GM12891 (cell line): Measurements from ENCODE around the gene PARD6A.
"Not testable (repeated sequence)": the region's sequence is repeated elsewhere in the genome, so short reads cannot be mapped to it uniquely, and the experiment has no call there.

Experiments
- DNase-seq: peaks from one replicate; pipeline ENCODE4 v3.0.0; 2011; ENCODE audit warnings: low spot score; ENCODE audit not compliant: insufficient read length
- FAIRE-seq: peaks from 2 replicates; lab custom pipeline; 2011; peaks lifted over from hg19 to GRCh38; lab: Jason Lieb, UNC
- PAX5 ChIP-seq: IDR thresholded peaks from 2 replicates; pipeline ENCODE4 v1.6.1; 2011; ENCODE audit warnings: low read length, moderate library complexity, mild to moderate bottlenecking; ENCODE audit not compliant: insufficient read depth, severe bottlenecking
- POLR2A ChIP-seq: IDR thresholded peaks from 2 replicates; pipeline ENCODE4 v1.6.1; 2011; ENCODE audit warnings: low read depth, low read length, control low read depth
- POLR2AphosphoS5 ChIP-seq: IDR thresholded peaks from 2 replicates; pipeline ENCODE4 v1.6.1; 2011; ENCODE audit warnings: low read depth, low read length, control low read depth
- POU2F2 ChIP-seq: IDR thresholded peaks from 2 replicates; pipeline ENCODE4 v1.6.1; 2011; ENCODE audit warnings: low read depth, mild to moderate bottlenecking, control low read depth, low read length, moderate library complexity
- SPI1 ChIP-seq: IDR thresholded peaks from 2 replicates; pipeline ENCODE4 v1.6.1; 2011; ENCODE audit warnings: low read depth, low read length, control low read depth
- TAF1 ChIP-seq: IDR thresholded peaks from 2 replicates; pipeline ENCODE4 v1.6.1; 2011; ENCODE audit warnings: low read depth, low read length, control low read depth

The PARD6A gene

DNA sequence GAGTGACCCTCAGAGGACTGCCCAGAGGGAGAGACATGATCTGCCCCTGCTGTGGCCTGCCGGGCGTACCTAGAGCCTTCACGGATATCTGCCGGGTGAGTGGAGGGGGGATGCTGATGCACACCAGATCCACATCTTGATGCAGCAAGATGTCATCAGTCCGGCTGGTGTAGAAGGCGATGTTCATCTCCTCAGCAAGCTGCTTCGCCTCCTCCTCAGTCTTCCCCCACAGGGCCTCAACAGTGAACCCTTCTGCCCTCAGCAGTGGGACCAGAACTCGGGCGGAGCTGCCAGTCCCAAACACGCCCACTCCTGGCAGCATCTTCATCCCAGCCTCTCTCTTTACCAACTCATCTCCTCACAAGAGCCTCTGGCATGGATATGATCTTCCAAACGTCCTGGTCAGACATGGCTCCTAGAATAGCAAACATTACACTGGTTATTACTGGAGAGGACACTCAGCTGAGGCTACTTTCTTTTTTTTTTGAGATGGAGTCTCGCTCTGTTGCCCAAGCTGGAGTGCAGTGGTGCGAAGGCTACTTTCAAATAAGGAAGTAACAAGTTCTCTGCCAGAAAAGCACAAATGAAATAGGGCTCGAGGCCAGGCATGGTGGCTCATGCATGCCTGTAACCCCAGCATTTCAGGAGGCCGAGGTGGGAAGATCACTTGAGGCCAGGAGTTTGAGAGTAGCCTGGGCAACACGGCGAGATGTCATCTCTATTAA lies 24.8 kb downstream of the PARD6A start:
- TF ChIP-seq PAX5: peak; percentile 83
- TF ChIP-seq POU2F2: no peak
- no peak for TF ChIP-seq POLR2A
- TF ChIP-seq SPI1: no peak
- no peak for TF ChIP-seq POLR2AphosphoS5
- TF ChIP-seq TAF1: no peak
- no peak for DNase-seq
- FAIRE-seq: peak; percentile 56

DNA sequence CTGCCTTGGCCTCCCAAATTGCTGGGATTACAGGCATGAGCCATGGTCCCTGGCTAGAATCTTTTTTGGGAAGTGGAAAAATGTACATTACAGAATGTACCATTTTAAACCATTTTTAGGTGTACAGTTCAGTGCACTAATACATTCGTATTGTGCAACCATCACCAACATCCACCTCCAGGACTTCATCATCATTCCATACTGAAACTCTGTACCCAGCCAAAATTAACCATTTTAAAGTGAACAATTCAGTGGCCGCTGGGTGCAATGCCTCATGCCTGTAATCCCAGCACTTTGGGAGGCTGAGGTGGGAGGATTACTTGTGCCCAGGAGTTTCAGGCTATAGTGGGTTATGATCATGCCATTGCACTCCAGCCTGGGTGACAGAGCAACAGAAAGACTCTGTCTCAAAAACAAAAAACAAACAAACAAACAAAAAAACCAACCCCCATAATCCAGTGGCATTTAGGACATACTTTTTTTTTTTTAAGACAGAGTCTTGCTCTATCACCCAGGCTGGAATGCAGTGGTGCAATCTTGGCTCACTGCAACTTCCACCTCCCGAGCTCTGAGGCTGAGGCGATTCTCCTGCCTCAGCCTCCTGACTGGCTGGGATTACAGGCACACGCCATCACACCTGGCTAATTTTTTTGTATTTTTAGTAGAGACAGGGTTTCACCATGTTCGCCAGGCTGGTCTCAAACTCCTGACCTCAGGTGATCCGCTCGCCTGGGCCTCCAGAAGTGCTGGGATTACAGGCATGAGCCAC lies 32.9 kb downstream of the PARD6A start:
- not testable (repeated sequence) for FAIRE-seq, DNase-seq

DNA sequence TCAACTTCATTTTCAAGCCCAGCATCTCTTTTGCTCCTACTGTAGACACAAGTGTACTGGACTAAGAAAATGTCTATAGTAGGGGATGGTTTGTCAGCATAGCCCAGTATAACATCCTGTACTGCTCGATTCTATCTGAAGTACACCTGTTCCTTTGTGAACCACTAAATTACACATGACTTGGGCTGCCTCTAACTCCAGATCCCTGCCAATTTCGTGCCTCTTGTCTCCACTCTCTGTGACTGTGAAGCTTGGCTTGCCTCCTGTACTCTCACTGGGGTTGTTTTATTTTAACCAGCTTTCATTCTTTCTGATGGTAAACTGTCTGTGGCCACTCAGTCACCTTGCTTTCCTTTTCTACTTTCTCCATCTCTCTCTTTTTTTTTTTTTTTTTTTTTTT lies 33.9 kb downstream of the PARD6A start:
- DNase-seq (no peak), FAIRE-seq (no peak)
- TF ChIP-seq PAX5 (no peak), POU2F2 (no peak), TAF1 (no peak)

DNA sequence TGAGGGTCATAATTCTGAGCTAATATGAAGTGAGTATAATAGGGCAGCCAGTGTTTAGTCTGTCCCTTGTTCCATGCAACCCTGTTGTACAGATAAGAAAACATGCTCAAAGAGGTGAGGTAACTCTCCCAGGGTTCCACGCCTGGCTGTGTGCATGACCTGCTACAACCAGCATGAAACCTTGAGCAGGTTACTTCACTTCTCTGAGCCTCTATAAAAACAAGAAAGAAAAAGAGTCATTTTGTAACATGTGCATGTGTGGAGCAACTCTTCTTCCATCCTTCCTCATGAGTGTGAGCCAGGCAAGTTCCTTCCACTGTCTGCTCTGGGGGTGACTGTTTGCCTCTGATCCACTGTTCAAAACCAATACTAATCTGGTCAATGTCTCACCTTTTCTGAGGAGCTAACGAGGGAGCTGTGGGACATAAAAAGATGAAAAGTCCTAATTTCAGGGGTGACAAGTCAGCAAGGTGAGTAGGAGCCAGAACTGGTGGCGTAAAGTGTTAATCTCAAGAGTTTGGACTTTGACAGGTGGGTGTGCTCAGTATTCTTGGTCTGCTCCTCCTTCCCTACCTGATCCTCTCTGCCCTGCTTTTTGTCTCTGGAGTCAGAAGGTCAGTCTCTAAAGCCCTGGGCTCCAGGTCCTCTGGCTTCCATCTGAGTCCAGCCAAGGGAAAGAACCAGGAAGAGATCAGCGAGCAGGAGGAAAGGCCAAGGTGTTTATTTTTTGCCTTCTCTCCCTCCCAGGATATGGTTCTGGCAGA lies 36.8 kb downstream of the PARD6A start:
- no peak for DNase-seq
- FAIRE-seq: no peak
- no peak for TF ChIP-seq POLR2AphosphoS5
- TF ChIP-seq SPI1: no peak
- TF ChIP-seq POLR2A: no peak
- TF ChIP-seq PAX5: no peak
- no peak for TF ChIP-seq TAF1
- no peak for TF ChIP-seq POU2F2

DNA sequence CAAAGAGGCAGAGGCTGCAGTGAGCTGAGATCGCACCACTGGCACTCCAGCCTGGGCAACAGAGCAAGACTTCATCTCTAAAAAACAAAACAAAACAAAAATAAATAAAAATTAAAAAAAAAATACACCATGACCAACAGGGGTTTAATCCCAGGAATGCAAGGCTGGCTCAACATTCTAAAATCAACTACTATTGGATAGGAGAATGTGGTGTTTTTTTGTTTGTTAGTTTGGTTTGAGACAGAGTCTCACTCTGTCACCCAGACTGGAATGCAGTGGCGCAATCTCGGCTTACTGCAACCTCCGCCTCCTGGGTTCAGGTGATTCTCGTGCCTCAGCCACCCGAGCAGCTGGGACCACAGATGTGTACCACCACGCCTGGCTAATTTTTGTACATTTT lies 38.5 kb downstream of the PARD6A start:
- FAIRE-seq: no peak
- TF ChIP-seq POLR2A (no peak), TAF1 (no peak), PAX5 (no peak), SPI1 (no peak), POLR2AphosphoS5 (no peak)
- DNase-seq: no peak

DNA sequence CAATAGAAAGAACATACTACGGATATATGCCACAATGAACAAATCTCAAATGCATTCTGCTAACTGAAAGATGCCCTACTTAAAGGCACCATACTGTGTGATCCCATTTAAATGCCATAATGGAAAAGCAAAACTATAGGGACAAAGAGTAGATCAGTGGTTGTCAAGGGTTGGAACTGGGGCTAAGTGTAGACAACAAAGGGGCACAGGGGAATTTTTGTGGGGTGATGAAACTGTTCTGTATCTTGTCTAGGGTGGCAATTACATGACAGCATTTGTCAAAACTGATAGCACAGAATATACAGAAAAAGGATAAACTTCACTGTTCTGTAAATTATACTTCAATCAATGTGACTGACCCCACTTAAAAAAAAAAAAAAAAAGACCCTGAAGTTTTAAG lies 40.7 kb downstream of the PARD6A start:
- DNase-seq (no peak), FAIRE-seq (no peak)
- TF ChIP-seq POU2F2: no peak
- TF ChIP-seq POLR2A: no peak

DNA sequence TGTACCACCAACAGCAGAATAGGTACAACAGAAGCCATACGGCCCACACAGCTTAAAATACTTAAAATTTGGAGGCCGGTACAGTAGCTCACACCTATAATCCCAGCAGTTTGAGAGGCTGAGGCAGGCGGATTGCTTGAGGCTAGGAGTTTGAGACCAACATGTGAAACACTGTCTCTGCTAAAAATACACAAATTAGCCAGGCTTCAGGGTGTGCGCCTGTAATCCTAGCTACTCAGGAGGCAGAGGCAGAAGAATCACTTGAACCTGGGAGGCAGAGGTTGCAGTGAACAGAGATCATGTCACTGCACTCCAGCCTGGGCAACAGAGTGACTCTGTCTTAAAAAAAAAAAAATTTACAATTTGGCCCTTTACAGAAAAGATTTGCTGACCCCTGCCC lies 41.4 kb downstream of the PARD6A start:
- FAIRE-seq (no peak), DNase-seq (no peak)
- TF ChIP-seq SPI1: no peak
- no peak for TF ChIP-seq POLR2AphosphoS5
- no peak for TF ChIP-seq POU2F2
- no peak for TF ChIP-seq PAX5
- no peak for TF ChIP-seq TAF1
- TF ChIP-seq POLR2A: no peak

DNA sequence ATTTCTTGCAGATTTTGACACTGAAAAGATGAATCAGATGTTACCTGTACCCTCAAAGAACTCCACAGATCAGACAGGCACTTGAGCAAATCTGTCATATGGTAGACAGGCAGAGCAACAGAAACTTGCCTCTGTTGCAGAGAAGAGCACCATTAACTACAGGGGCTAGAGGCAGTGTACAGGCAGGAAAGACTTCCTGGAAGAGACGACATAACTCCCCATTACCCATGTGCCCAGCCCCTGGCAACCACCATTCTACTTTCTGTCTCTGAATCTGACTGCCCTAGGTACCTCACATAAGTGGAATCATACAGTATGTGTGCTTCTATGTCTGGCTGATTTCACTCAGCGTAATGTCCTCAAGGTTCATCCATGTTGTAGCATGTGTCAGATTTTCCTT lies 42.9 kb downstream of the PARD6A start:
- TF ChIP-seq POLR2AphosphoS5 (no peak), SPI1 (no peak), POLR2A (no peak), TAF1 (no peak), PAX5 (no peak), POU2F2 (no peak)
- DNase-seq (no peak), FAIRE-seq (no peak)

DNA sequence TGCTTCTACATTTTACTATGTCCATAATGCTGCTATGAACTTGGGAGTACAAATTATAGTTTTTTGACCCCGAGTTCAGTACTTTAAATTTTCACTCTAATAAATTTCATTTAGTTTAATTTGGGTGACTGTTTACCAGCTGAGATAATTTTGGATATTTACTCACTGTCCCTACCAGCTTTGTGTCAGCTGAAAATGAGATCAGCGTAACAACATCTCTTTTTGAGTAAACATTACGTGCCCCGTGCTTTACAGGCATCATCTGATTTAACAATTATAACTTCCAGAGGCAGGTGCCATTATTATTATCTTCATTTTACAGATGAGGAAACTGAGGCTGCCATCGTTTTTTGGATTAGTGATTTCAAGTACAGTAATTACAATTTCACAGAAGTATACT lies 43.4 kb downstream of the PARD6A start:
- FAIRE-seq (no peak), DNase-seq (no peak)
- no peak for TF ChIP-seq POU2F2
- TF ChIP-seq POLR2AphosphoS5: no peak
- no peak for TF ChIP-seq TAF1

DNA sequence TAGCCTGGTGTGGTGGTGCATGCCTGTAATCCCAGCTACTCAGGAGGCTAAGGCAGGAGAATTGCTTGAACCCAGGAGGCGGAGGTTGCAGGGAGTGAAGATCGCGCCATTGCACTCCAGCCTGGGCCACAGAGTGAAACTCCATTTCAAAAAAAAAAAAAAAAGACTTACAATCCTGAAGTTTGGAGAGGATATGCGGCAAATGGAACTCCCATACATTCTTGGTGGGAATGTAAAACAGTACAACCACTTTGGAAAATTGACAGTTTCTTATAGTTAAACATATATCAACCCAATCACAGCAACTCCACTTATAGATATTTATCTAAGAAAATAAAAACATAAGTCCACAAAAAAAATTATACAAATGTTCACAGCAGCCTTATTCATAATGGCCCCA lies 46.5 kb downstream of the PARD6A start:
- DNase-seq (no peak), FAIRE-seq (no peak)
- TF ChIP-seq POLR2A: no peak
- no peak for TF ChIP-seq POU2F2
